ENCODE results near the gene TSHR. TPM values are rescaled to one million over a fixed set of nuclear protein-coding genes. Genes with fewer than 3 reads are reported as not detected.

The TSHR gene
- total and polyA plus RNA-seq, 2 experiments from 2014 or later = 0.83 TPM; not detected in 1

GRCh38 chr14:81095539-81095938 lies 140.1 kb downstream of the TSHR start:
- DNase-seq (ENCODE audit: low spot score) = no peak

GRCh38 chr14:81096656-81097055 lies 141.2 kb downstream of the TSHR start:
- no peaks in the 10 kb centered on the region for H3K36me3 ChIP-seq (replicated peaks; ENCODE audit: insufficient read depth, low read depth)
- no peaks in the 10 kb centered on the region for H3K27me3 ChIP-seq
- no peaks in the 10 kb centered on the region for H3K79me2 ChIP-seq
- no peaks in the 10 kb centered on the region for H4K20me1 ChIP-seq (ENCODE audit: insufficient read depth, poor library complexity, severe bottlenecking)
- DNase-seq (ENCODE audit: low spot score) = no peak
- H3K4me2 ChIP-seq = no peak overlapping the region
- WGBS (ENCODE audit: low lambda C conversion rate, missing lambda C conversion rate) = 98% methylated on average over 3 of the region's 3 CpGs
- no peak overlapping the region for H2AFZ ChIP-seq
- H3K4me1 ChIP-seq (ENCODE audit: insufficient read depth) = peaks cover 5% of the 10 kb centered on the region
- no peaks in the 10 kb centered on the region for H3K9me2 ChIP-seq (replicated peaks; ENCODE audit: insufficient read depth)
- H3K27ac ChIP-seq = no peak overlapping the region
- TF ChIP-seq EZH2phosphoT487 (IDR thresholded peaks at IDR 0.05; ENCODE audit: low read depth, severe bottlenecking, unreplicated experiment) (no peak), EZH2 (IDR thresholded peaks at IDR 0.05; ENCODE audit: borderline replicate concordance) (no peak), CTCF (IDR thresholded peaks at IDR 0.05; ENCODE audit: poor library complexity) (no peak)
- H3K9me3 ChIP-seq (ENCODE audit: low read depth) = no peaks in the 10 kb centered on the region
- H3K4me3 ChIP-seq = no peak overlapping the region

More at GRCh38 chr14:81095539-81095938, 140.1 kb downstream of the TSHR start:
- TF ChIP-seq CTCF (IDR thresholded peaks at IDR 0.05; ENCODE audit: poor library complexity) = no peak
- no peak for TF ChIP-seq EZH2 (IDR thresholded peaks at IDR 0.05; ENCODE audit: borderline replicate concordance)
- no peak for TF ChIP-seq EZH2phosphoT487 (IDR thresholded peaks at IDR 0.05; ENCODE audit: low read depth, severe bottlenecking, unreplicated experiment)
- Histone ChIP-seq H3K9me2 (replicated peaks; ENCODE audit: insufficient read depth) (no peaks in the 10 kb centered on the region), H3K79me2 (no peaks in the 10 kb centered on the region), H2AFZ (no peak overlapping the region), H3K4me3 (no peak overlapping the region), H3K36me3 (replicated peaks; ENCODE audit: insufficient read depth, low read depth) (no peaks in the 10 kb centered on the region), H3K9me3 (ENCODE audit: low read depth) (no peaks in the 10 kb centered on the region), H3K27me3 (no peaks in the 10 kb centered on the region), H3K27ac (no peak overlapping the region), H3K4me2 (no peak overlapping the region), H3K4me1 (ENCODE audit: insufficient read depth) (peaks cover 5% of the 10 kb centered on the region), H4K20me1 (ENCODE audit: insufficient read depth, poor library complexity, severe bottlenecking) (no peaks in the 10 kb centered on the region)
- WGBS (ENCODE audit: low lambda C conversion rate, missing lambda C conversion rate) = 91% methylated on average over 2 of the region's 2 CpGs

GRCh38 chr14:81102217-81102616 lies 146.8 kb downstream of the TSHR start:
- Histone ChIP-seq H3K9me2 (replicated peaks; ENCODE audit: insufficient read depth) (no peaks in the 10 kb centered on the region), H3K9me3 (ENCODE audit: low read depth) (no peaks in the 10 kb centered on the region), H4K20me1 (ENCODE audit: insufficient read depth, poor library complexity, severe bottlenecking) (no peaks in the 10 kb centered on the region), H3K79me2 (no peaks in the 10 kb centered on the region), H3K4me2 (no peak overlapping the region), H3K4me3 (no peak overlapping the region), H3K4me1 (ENCODE audit: insufficient read depth) (no peaks in the 10 kb centered on the region), H3K36me3 (replicated peaks; ENCODE audit: insufficient read depth, low read depth) (no peaks in the 10 kb centered on the region), H2AFZ (no peak overlapping the region), H3K27me3 (no peaks in the 10 kb centered on the region), H3K27ac (no peak overlapping the region)
- TF ChIP-seq EZH2phosphoT487 (IDR thresholded peaks at IDR 0.05; ENCODE audit: low read depth, severe bottlenecking, unreplicated experiment) (no peak), CTCF (IDR thresholded peaks at IDR 0.05; ENCODE audit: poor library complexity) (no peak), EZH2 (IDR thresholded peaks at IDR 0.05; ENCODE audit: borderline replicate concordance) (no peak)
- WGBS (ENCODE audit: low lambda C conversion rate, missing lambda C conversion rate) = 88% methylated on average over 3 of the region's 3 CpGs
- DNase-seq (ENCODE audit: low spot score) = no peak

- Histone ChIP-seq H3K36me3 (replicated peaks; ENCODE audit: insufficient read depth, low read depth) (no peaks in the 10 kb centered on the region), H3K27ac (no peak overlapping the region), H3K4me2 (no peak overlapping the region), H3K79me2 (no peaks in the 10 kb centered on the region), H3K4me3 (no peak overlapping the region), H3K4me1 (ENCODE audit: insufficient read depth) (no peaks in the 10 kb centered on the region), H2AFZ (no peak overlapping the region), H3K9me3 (ENCODE audit: low read depth) (no peaks in the 10 kb centered on the region), H3K27me3 (no peaks in the 10 kb centered on the region), H3K9me2 (replicated peaks; ENCODE audit: insufficient read depth) (no peaks in the 10 kb centered on the region), H4K20me1 (ENCODE audit: insufficient read depth, poor library complexity, severe bottlenecking) (no peaks in the 10 kb centered on the region)
- 88% methylated on average over 5 of the region's 5 CpGs for WGBS (ENCODE audit: low lambda C conversion rate, missing lambda C conversion rate)
- TF ChIP-seq EZH2 (IDR thresholded peaks at IDR 0.05; ENCODE audit: borderline replicate concordance) = no peak
- TF ChIP-seq CTCF (IDR thresholded peaks at IDR 0.05; ENCODE audit: poor library complexity) = no peak
- no peak for TF ChIP-seq EZH2phosphoT487 (IDR thresholded peaks at IDR 0.05; ENCODE audit: low read depth, severe bottlenecking, unreplicated experiment)
- no peak for DNase-seq (ENCODE audit: low spot score)
Measured at GRCh38 chr14:81103443-81103842, 148.0 kb downstream of the TSHR start.
